ENCODE results near the gene EXD3.

Gene EXD3

DNA sequence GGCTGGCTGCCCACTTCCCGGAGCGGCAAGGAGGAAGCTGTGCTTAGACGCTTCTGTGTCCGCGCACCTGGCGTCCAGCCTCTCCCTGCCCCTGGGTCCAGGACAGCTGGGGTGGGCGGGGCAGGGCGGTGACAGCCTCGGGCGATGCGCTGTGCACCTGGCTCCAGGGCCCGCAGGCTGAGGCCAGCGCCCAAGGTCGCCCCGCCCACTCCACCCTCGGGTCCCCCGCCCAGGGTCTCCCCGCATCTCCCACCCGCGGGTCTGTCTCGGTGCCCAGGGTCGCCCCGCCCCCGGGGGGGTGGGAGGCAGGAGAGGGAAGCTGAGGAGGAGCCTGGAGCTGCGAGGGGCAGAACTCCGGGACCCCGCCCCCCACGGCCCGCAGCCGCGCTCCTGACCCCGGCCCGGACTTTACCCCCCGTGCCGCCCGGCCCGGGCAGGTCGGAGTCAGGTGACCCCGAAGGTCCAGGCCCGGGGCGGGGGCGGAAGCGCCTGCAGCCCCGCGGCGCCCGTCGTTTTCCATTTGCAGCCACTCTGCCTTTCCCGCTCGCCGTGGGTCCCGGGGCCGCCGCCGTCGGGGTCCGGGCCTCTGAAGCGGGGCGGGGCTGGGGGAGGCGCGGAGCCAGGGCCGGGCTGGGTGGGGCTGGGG lies 18.4 kb upstream of the EXD3 start, which contains the start of gene ENTPD8:
TSS of gene ENTPD8 (minus strand) at position 69 of the 646 bp plus-strand sequence. CDS start 3,072 bp downstream, outside the sequence.
- peak; percentile 81 for DNase-seq (ENCODE audit: insufficient read length, low spot score)
- TF ChIP-seq, protein P1, sequence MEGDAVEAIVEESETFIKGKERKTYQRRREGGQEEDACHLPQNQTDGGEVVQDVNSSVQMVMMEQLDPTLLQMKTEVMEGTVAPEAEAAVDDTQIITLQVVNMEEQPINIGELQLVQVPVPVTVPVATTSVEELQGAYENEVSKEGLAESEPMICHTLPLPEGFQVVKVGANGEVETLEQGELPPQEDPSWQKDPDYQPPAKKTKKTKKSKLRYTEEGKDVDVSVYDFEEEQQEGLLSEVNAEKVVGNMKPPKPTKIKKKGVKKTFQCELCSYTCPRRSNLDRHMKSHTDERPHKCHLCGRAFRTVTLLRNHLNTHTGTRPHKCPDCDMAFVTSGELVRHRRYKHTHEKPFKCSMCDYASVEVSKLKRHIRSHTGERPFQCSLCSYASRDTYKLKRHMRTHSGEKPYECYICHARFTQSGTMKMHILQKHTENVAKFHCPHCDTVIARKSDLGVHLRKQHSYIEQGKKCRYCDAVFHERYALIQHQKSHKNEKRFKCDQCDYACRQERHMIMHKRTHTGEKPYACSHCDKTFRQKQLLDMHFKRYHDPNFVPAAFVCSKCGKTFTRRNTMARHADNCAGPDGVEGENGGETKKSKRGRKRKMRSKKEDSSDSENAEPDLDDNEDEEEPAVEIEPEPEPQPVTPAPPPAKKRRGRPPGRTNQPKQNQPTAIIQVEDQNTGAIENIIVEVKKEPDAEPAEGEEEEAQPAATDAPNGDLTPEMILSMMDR (IDR thresholded peaks at IDR 0.05; ENCODE audit: insufficient read depth, missing control alignments), result no peak
- FAIRE-seq, result no peak

DNA sequence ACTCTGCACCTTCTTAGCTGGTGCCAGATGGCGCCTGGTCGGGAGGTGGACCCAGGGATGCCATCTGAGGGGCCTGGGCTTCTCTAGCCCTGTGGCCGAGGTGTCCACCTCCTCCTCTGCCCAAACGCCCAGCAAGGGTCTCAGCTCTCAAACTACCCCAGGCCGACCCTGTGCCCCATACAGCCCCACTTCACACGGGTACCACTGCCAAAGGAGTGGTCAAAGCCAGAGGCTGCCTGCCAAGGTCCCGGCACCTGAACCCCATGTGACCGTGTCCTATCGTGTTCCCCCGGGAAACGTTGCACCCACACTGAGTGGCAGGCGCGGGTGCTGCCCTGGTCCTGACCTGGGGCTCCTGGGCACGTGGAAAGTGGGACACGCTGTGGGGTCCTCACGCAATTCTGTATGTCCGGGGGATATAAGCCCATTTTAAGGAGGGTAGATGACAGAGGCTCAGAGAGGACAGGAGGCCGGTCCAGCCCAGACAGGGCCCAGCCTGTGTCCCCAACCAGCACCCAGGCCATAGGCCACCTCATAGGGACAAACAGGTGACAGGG lies 16.3 kb upstream of the EXD3 start:
- TF ChIP-seq, protein P1 (IDR thresholded peaks at IDR 0.05; ENCODE audit: insufficient read depth, missing control alignments), result no peak
- peak; percentile 90 for DNase-seq (ENCODE audit: insufficient read length, low spot score)
- FAIRE-seq, result no peak

DNA sequence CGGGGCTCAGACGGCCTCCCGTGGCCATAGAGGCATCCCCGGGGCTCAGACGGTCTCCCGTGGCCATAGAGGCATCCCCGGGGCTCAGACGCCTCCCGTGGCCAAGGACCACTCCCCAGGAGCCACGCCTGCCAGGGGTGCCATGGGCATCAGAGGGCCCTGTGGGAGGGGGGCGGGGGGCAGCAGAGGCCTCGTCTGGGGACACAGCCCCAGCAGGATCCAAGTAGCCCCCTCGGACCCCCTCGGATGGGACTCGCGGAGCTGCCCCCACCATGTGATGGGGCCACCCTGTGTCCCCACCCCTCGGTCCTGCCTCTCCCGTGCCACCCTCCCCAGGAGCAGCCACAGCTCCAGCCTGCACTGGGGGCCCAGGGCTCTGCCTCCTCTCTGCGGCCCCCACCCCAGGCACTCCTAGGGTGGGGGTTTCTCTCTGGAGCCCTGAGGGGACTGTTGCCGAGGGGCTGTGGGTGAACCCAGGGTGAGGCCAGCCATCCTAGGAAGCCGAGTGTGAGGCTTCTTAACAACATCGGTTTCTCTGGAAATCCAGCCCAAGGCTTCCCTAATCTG lies 15.7 kb upstream of the EXD3 start:
- FAIRE-seq, result no peak
- TF ChIP-seq, protein P1 (IDR thresholded peaks at IDR 0.05; ENCODE audit: insufficient read depth, missing control alignments), result no peak
- DNase-seq (ENCODE audit: insufficient read length, low spot score), result no peak

DNA sequence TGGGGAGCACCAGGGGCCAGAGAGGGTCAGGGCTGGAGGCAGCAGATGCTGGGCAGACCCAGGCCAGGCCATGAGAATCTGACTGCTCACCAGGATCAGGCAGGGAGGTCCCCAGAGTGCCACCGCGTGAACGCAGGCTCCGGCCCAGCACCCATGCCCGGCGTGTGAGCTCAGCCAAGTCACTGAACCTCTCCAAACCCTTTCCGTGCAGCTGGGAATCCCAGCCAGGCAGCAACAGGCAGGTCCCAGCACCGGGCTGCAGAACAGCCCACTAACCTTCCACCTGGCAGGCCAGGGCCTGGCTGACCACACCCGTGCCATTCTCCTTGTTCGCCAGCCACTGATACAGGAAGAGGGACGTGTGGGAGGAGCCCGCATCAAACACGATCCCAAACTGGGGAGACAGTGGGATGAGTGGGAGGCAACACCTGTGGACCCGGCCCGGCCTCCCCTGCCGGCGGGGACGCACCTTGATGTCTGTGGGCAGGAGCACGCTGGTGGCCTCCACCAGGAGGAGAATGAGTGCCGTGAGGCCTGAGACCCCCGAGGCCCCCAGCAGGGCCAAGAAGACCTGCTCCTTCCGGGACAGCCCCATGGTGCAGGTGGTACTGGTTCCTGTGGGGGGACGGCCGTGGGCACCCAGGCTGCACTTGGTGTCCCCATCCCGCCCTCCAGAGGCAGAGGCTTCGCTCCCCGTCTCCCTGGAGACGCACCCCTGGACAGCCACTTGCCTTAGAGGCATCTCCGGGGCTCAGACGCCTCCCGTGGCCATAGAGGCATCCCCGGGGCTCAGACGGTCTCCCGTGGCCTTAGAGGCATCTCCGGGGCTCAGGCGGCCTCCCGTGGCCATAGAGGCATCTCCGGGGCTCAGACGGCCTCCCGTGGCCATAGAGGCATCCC lies 15.0 kb upstream of the EXD3 start:
- no peak for DNase-seq (ENCODE audit: insufficient read length, low spot score)
- TF ChIP-seq, protein P1 (IDR thresholded peaks at IDR 0.05; ENCODE audit: insufficient read depth, missing control alignments), result no peak

DNA sequence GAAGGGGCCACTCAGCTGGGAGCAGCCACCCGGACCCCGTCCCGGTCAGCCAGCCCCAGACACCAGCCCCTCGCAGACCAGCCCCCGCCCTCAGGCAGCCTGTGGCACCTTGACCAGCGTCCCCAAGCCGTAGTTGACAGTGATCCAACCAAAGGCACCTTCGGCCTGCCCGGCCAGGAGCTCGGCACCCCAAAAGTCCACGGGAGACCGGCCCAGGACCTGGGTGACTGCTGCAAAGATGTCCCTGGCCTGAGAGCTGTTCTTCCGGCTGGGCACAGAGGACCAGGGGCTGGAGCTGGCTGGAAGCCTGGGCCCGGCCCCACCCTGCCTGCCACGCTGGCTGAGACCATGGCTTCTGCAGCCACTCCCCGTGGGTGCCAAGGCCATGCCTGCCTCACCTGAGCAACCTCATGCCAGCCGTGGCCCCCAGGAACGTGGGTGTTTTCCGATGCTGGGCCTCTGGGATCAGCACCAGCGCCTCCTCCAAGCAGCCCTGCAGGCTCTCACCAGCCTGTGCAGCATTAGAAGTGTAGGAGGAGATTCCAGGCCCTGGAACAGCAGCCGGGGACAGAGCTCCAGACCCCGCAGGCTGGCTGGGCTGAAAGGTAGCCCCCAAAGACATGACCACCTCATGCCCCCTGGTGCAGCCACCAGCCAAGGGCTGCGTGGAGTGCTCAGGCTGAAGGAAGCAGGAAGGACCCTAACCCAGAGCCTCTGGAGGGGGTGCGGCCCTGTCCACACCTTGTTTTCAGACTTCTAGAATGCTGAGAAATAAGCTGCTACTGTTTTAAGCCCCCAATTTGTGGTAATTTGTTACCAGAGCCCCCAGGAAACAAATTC lies 14.0 kb upstream of the EXD3 start:
- no peak for DNase-seq (ENCODE audit: insufficient read length, low spot score)
- TF ChIP-seq, protein P1 (IDR thresholded peaks at IDR 0.05; ENCODE audit: insufficient read depth, missing control alignments), result no peak
- no peak for FAIRE-seq

More for the DNA sequence above, 15.0 kb upstream of the EXD3 start:
- no peak for FAIRE-seq

DNA sequence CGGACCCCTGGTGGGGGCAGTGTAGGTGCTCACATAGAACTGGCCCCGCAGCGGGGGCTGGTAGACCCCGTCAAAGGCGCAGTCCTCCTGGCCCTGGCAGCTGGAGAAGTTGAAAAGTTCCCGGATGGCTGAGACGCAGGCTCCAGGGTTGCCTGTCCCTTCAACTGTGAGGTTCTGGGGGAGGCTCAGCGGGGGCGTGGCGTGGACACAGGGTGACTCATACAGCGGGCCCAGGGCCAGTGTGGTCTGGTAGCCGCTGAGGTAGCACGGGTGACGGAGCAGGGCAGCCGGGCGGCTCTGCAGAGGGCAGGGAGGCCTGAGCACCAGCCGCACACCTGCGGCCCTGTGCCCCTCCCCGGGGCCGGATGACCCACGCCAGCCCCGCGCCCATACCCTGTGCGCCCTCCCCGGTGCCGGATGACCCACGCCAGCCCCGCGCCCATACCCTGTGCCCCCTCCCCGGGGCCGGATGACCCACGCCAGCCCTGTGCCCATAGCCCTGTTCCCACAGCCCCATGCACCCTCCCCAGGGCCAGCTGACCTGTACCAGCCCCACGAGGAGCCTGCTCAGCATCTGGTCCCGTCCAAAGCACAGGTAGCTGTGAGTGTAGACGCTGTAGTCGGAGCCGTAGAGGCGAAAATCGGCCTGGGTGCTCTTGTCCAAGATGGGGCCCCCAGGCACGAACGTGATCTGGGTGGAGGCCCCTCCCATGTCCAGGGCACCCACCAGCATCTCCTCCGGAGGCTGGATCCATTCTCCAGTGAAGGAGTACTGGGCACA lies 13.2 kb upstream of the EXD3 start:
- DNase-seq (ENCODE audit: insufficient read length, low spot score) (no peak), FAIRE-seq (no peak)
- TF ChIP-seq, protein P1 (IDR thresholded peaks at IDR 0.05; ENCODE audit: insufficient read depth, missing control alignments), result no peak
